K562 (cell line): ENCODE results near the gene CCDC141.

Experiments used
- BRCA1 ChIP-seq, 2 experiments: fragments of 450-650 bp in 1 of 2; sonication (generic) in 1 of 2; formaldehyde crosslinking in 1 of 2; IDR thresholded peaks; 2 replicates each; pipeline versions ENCODE4 v1.5.0 to v1.6.1; 2017 to 2020; ENCODE audit warnings: mild to moderate bottlenecking in 1 of 2, missing genetic modification reagents in 1 of 2
- CHD1 ChIP-seq: fragments of 200-600 bp; sonication (generic); IDR thresholded peaks from one replicate; pipeline ENCODE4 v1.6.1; 2012; ENCODE audit warnings: mild to moderate bottlenecking, moderate library complexity, low read length, inconsistent platforms
- EP300 ChIP-seq: IDR thresholded peaks from 2 replicates; pipeline ENCODE4 v1.6.1; 2012; ENCODE audit warnings: low read length, improper control_type of control experiment
- FOXK1 ChIP-seq: sonication (generic); formaldehyde crosslinking; IDR thresholded peaks from 2 replicates; pipeline ENCODE4 v1.8.0; 2022; ENCODE audit warnings: missing genetic modification reagents, mild to moderate bottlenecking, borderline replicate concordance
- KLF10 ChIP-seq: fragments of 250-450 bp; sonication (Bioruptor Pico); IDR thresholded peaks from 2 replicates; pipeline ENCODE4 v1.6.1; 2021; ENCODE audit warnings: matching md5 sums
- NFIC ChIP-seq: fragments of 450-650 bp; IDR thresholded peaks from 2 replicates; pipeline ENCODE4 v1.6.1; 2017; ENCODE audit warnings: mild to moderate bottlenecking, inconsistent platforms
- PKNOX1 ChIP-seq: fragments of 450-650 bp; IDR thresholded peaks from 2 replicates; pipeline ENCODE4 v1.6.1; 2016
- PRPF4 ChIP-seq: fragments of 200-400 bp; formaldehyde crosslinking; IDR thresholded peaks from one replicate; pipeline ENCODE4 v1.6.1; 2017; ENCODE audit warnings: low read length, low read depth, mild to moderate bottlenecking; ENCODE audit not compliant: insufficient read depth, poor library complexity, severe bottlenecking
- SMAD1 ChIP-seq: fragments of 150-350 bp; IDR thresholded peaks from 2 replicates; pipeline ENCODE4 v1.6.1; 2014; ENCODE audit warnings: low read length, low read depth; ENCODE audit not compliant: partially characterized antibody
- ZBTB7A ChIP-seq: IDR thresholded peaks from 2 replicates; pipeline ENCODE4 v1.6.1; 2011; ENCODE audit warnings: low read depth, mild to moderate bottlenecking, low read length, moderate library complexity, borderline replicate concordance; ENCODE audit not compliant: control insufficient read depth
- ZKSCAN1 ChIP-seq: fragments of 150-350 bp; IDR thresholded peaks from 2 replicates; pipeline ENCODE4 v1.6.1; 2016; ENCODE audit warnings: low read depth, low read length
- ZNF239 ChIP-seq: fragments of 250-450 bp; sonication (Bioruptor Pico); IDR thresholded peaks from 2 replicates; pipeline ENCODE4 v1.4.0; 2020; ENCODE audit warnings: mild to moderate bottlenecking
- TF ChIP-seq, protein P1 (sequence below): fragments of 450-650 bp; IDR thresholded peaks from 2 replicates; pipeline ENCODE4 v1.6.1; 2018; ENCODE audit warnings: mild to moderate bottlenecking, low read depth; ENCODE audit not compliant: partially characterized antibody

GRCh38 chr2:179081954-179082353 is 32.0 kb upstream of the CCDC141 start:
- TF ChIP-seq PRPF4: no peak
- no peak for TF ChIP-seq BRCA1 (IDR thresholded peaks at IDR 0.05)
- no peak for TF ChIP-seq BRCA1 (CRISPR knock-in tag; IDR thresholded peaks at IDR 0.05)
- TF ChIP-seq KLF10 (CRISPR knock-in tag): no peak
- no peak for TF ChIP-seq SMAD1
- TF ChIP-seq EP300: no peak
- TF ChIP-seq FOXK1 (CRISPR knock-in tag): no peak
- TF ChIP-seq ZBTB7A: no peak
- no peak for TF ChIP-seq ZNF239
- TF ChIP-seq, protein P1, sequence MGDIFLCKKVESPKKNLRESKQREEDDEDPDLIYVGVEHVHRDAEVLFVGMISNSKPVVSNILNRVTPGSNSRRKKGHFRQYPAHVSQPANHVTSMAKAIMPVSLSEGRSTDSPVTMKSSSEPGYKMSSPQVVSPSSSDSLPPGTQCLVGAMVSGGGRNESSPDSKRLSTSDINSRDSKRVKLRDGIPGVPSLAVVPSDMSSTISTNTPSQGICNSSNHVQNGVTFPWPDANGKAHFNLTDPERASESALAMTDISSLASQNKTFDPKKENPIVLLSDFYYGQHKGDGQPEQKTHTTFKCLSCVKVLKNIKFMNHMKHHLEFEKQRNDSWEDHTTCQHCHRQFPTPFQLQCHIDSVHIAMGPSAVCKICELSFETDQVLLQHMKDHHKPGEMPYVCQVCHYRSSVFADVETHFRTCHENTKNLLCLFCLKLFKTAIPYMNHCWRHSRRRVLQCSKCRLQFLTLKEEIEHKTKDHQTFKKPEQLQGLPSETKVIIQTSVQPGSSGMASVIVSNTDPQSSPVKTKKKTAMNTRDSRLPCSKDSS: no peak
- TF ChIP-seq NFIC: no peak
- TF ChIP-seq ZKSCAN1: no peak
- no peak for TF ChIP-seq CHD1
- no peak for TF ChIP-seq PKNOX1
